Measurements from ENCODE around the gene SIRT3. TPM values are rescaled to one million over a fixed set of nuclear protein-coding genes. Genes with fewer than 3 reads are reported as not detected.
A peak's percentile ranks its signal among the peaks of the same experiment; 100 is the strongest.

The SIRT3 gene
- 41.4 TPM for total RNA-seq
- long read RNA-seq, transcript SIRT3-201 (7 exons, 2,543 nt) = major isoform, 124 of 167 reads
- long read RNA-seq, transcript SIRT3-214 (7 exons, 1,588 nt) = minor isoform, 5 of 167 reads
- long read RNA-seq, partial matches to known transcripts = 9 of 167 reads
- long read RNA-seq, other reads (novel, unspliced or antisense) = 26 of 167 reads

GRCh38 chr11:235997-236773, at the start of gene SIRT3:
Gene SIRT3, minus strand, starts transcription at chr11:236342. Its CDS starts 14 bp downstream, at chr11:236328.
- DNase-seq = peak; percentile 88
- ATAC-seq = peak; percentile 89
- intact Hi-C loops (cut with micrococcal nuclease) = no loop called here

- DNase-seq (no peak), ATAC-seq (no peak)
- intact Hi-C loops (cut with micrococcal nuclease) = no loop called here
Observed at GRCh38 chr11:285894-286220, 49.7 kb upstream of the SIRT3 start.

- DNase-seq (no peak), ATAC-seq (no peak)
- intact Hi-C loops (cut with micrococcal nuclease) = no loop called here
Observed at GRCh38 chr11:285021-285893, 49.1 kb upstream of the SIRT3 start.

- intact Hi-C loops (cut with micrococcal nuclease) = no loop called here
- DNase-seq (no peak), ATAC-seq (no peak)
Observed at GRCh38 chr11:284105-285020, 48.2 kb upstream of the SIRT3 start.

GRCh38 chr11:283405-284104, 47.4 kb upstream of the SIRT3 start:
- no peak for DNase-seq
- no peak for ATAC-seq
- intact Hi-C loops (cut with micrococcal nuclease) = no loop called here

- DNase-seq (no peak), ATAC-seq (no peak)
- intact Hi-C loops (cut with micrococcal nuclease) = no loop called here
Observed at GRCh38 chr11:282630-283360, 46.7 kb upstream of the SIRT3 start.

- intact Hi-C loops (cut with micrococcal nuclease) = no loop called here
- DNase-seq (no peak), ATAC-seq (no peak)
Observed at GRCh38 chr11:282171-282570, 46.0 kb upstream of the SIRT3 start.

- intact Hi-C loops (cut with micrococcal nuclease) = no loop called here
- ATAC-seq (no peak), DNase-seq (no peak)
Observed at GRCh38 chr11:281486-282161, 45.5 kb upstream of the SIRT3 start.

- DNase-seq (peak; percentile 30), ATAC-seq (no peak)
- intact Hi-C loops (cut with micrococcal nuclease) = no loop called here
Observed at GRCh38 chr11:280706-281485, 44.8 kb upstream of the SIRT3 start.

GRCh38 chr11:279966-280705, 44.0 kb upstream of the SIRT3 start:
- DNase-seq (peak; percentile 52), ATAC-seq (peak; percentile 48)
- intact Hi-C loops (cut with micrococcal nuclease) = no loop called here

GRCh38 chr11:279040-279965, 43.2 kb upstream of the SIRT3 start:
- intact Hi-C loops (cut with micrococcal nuclease) = no loop called here
- ATAC-seq = peak; percentile 48

GRCh38 chr11:278001-278951, 42.1 kb upstream of the SIRT3 start, which contains the start of gene NLRP6:
Gene NLRP6, plus strand, starts transcription at chr11:278407. Its CDS starts 163 bp downstream, at chr11:278570.
- ATAC-seq = no peak
- intact Hi-C loops (cut with micrococcal nuclease) = no loop called here
- no peak for DNase-seq

More at GRCh38 chr11:279040-279965, 43.2 kb upstream of the SIRT3 start:
- DNase-seq = peak; percentile 41

- no peak for DNase-seq
- no peak for ATAC-seq
- intact Hi-C loops (cut with micrococcal nuclease) = no loop called here
Observed at GRCh38 chr11:276219-276618, 40.1 kb upstream of the SIRT3 start.

GRCh38 chr11:272931-273198, 36.7 kb upstream of the SIRT3 start:
- intact Hi-C loops (cut with micrococcal nuclease) = no loop called here
- DNase-seq (no peak), ATAC-seq (no peak)

Measured in left ventricle myocardium superior (tissue), 1 donor.